PC-9 (cell line): ENCODE data around the gene GRM7. TPM values are rescaled to one million over a fixed set of nuclear protein-coding genes. Genes with fewer than 3 reads are reported as not detected.

Experiments used
- BruUV-seq: library from RNA; stranded (reverse); fragments of 400-500 nt; replicated peaks from 2 replicates; lab custom pipeline; 2021; lab: Mats Ljungman, UMichigan
- CTCF ChIA-PET: fragments of 300-600 bp; sonication (Branson Sonifier 250); formaldehyde crosslinking; loops from one replicate; lab custom pipeline; 2022; ENCODE audit warnings: antibody characterized with exemption; lab: Charles Lee
- POLR2A ChIA-PET: fragments of 300-600 bp; sonication (Branson Sonifier 250); formaldehyde crosslinking; loops from one replicate; lab custom pipeline; 2022; ENCODE audit warnings: antibody characterized with exemption; ENCODE audit not compliant: unreplicated experiment; lab: Charles Lee
- DNase-seq, 2 experiments: peaks; one replicate each; pipeline versions ENCODE4 v3.0.0 to v3.0.0-alpha.2; 2015 to 2022; ENCODE audit warnings: mixed read lengths in 1 of 2
- H2AFZ ChIP-seq: fragments of 200-600 bp; sonication (generic); 2 replicates; pipeline ENCODE4 v1.8.1; 2017; ENCODE audit warnings: antibody characterized with exemption
- H3F3A ChIP-seq: fragments of 200-600 bp; sonication (generic); 2 replicates; pipeline ENCODE4 v1.8.1; 2017; ENCODE audit warnings: antibody characterized with exemption, mild to moderate bottlenecking, low read depth; ENCODE audit not compliant: insufficient read depth
- H3K27ac ChIP-seq: fragments of 200-600 bp; sonication (generic); 2 replicates; pipeline ENCODE4 v1.6.1; 2016; ENCODE audit warnings: mixed run types
- H3K27me3 ChIP-seq: fragments of 200-600 bp; sonication (generic); 2 replicates; pipeline ENCODE4 v1.6.1; 2016; ENCODE audit warnings: low read depth, mixed run types; ENCODE audit not compliant: insufficient read depth
- H3K36me3 ChIP-seq: fragments of 200-600 bp; sonication (generic); 2 replicates; pipeline ENCODE4 v1.6.1; 2016; ENCODE audit warnings: low read depth, mixed run types
- H3K4me1 ChIP-seq: fragments of 200-600 bp; sonication (generic); replicated peaks from 2 replicates; pipeline ENCODE4 v1.6.1; 2016; ENCODE audit warnings: mixed run types; ENCODE audit not compliant: insufficient read depth
- H3K4me2 ChIP-seq: fragments of 200-600 bp; sonication (generic); 2 replicates; pipeline ENCODE4 v1.6.1; 2017; ENCODE audit warnings: mixed run types
- H3K4me3 ChIP-seq: fragments of 200-600 bp; sonication (generic); 2 replicates; pipeline ENCODE4 v1.6.1; 2016; ENCODE audit warnings: mixed run types
- H3K79me2 ChIP-seq: fragments of 200-600 bp; sonication (generic); 2 replicates; pipeline ENCODE4 v1.6.1; 2017; ENCODE audit warnings: low read depth, mixed run types
- H3K9me2 ChIP-seq: fragments of 200-600 bp; sonication (generic); 2 replicates; pipeline ENCODE4 v1.8.1; 2017; ENCODE audit warnings: mild to moderate bottlenecking; ENCODE audit not compliant: insufficient read depth
- H3K9me3 ChIP-seq: fragments of 200-600 bp; sonication (generic); 2 replicates; pipeline ENCODE4 v1.8.1; 2016; ENCODE audit warnings: low read depth; ENCODE audit not compliant: insufficient read depth
- H4K20me1 ChIP-seq: fragments of 200-600 bp; sonication (generic); 2 replicates; pipeline ENCODE4 v1.8.1; 2017; ENCODE audit not compliant: insufficient read depth
- CTCF ChIP-seq: fragments of 200-600 bp; sonication (generic); conservative IDR thresholded peaks from 2 replicates; pipeline ENCODE4 v1.6.1; 2017; ENCODE audit warnings: mixed run types, antibody characterized with exemption, mild to moderate bottlenecking, moderate library complexity
- EZH2 ChIP-seq: fragments of 200-600 bp; sonication (generic); IDR thresholded peaks from 2 replicates; pipeline ENCODE4 v1.8.0; 2017; ENCODE audit warnings: antibody characterized with exemption, low read depth
- intact Hi-C: fragments of 100-400 bp; cut with micrococcal nuclease; formaldehyde crosslinking; loops from one replicate; pipeline ENCODE4 v1.10.0; 2022; ENCODE audit not compliant: unreplicated experiment
- total RNA-seq: library from RNA; stranded (reverse); gene quantifications from 2 replicates; pipeline ENCODE4 v1.2.3, GENCODE V29; 2021

The GRM7 gene
- total RNA-seq, 1 experiment from 2014 or later: not detected

- CTCF ChIA-PET: no interaction called here
These were observed 245.7 kb downstream of the GRM7 start for GRCh38 chr3:7106635-7107034.

GRCh38 chr3:7112523-7113056, 251.7 kb downstream of the GRM7 start:
- DNase-seq: no peak

More at GRCh38 chr3:7106635-7107034, 245.7 kb downstream of the GRM7 start:
- Histone ChIP-seq H4K20me1 (no peaks in the 10 kb centered on the region), H3K27ac (no peak overlapping the region), H3K9me2 (no peaks in the 10 kb centered on the region), H3K9me3 (no peaks in the 10 kb centered on the region), H3K36me3 (no peaks in the 10 kb centered on the region), H3K4me2 (no peak overlapping the region), H3K79me2 (no peaks in the 10 kb centered on the region), H2AFZ (no peak overlapping the region), H3K4me3 (no peak overlapping the region), H3K27me3 (no peaks in the 10 kb centered on the region), H3F3A (no peaks in the 10 kb centered on the region), H3K4me1 (no peaks in the 10 kb centered on the region)
- intact Hi-C loops: no loop called here
- no TSS peak for BruUV-seq
- TF ChIP-seq CTCF (no peak), EZH2 (no peak)
- POLR2A ChIA-PET: no interaction called here
- no peak for DNase-seq

GRCh38 chr3:7144697-7145308, 283.9 kb downstream of the GRM7 start:
- TF ChIP-seq CTCF (peak; percentile 71), EZH2 (no peak)
- CTCF ChIA-PET: no interaction called here

More at GRCh38 chr3:7112523-7113056, 251.7 kb downstream of the GRM7 start:
- ChIA-PET POLR2A (no interaction called here), CTCF (no interaction called here)
- Histone ChIP-seq H3F3A (no peaks in the 10 kb centered on the region), H3K27me3 (no peaks in the 10 kb centered on the region), H3K27ac (no peak overlapping the region), H3K9me2 (no peaks in the 10 kb centered on the region), H4K20me1 (no peaks in the 10 kb centered on the region), H3K9me3 (no peaks in the 10 kb centered on the region), H3K4me1 (no peaks in the 10 kb centered on the region), H3K36me3 (no peaks in the 10 kb centered on the region), H2AFZ (no peak overlapping the region), H3K4me2 (no peak overlapping the region), H3K79me2 (no peaks in the 10 kb centered on the region), H3K4me3 (no peak overlapping the region)
- TF ChIP-seq CTCF: no peak
- no peak for TF ChIP-seq EZH2
- no TSS peak for BruUV-seq
- intact Hi-C loops: no loop called here

More at GRCh38 chr3:7144697-7145308, 283.9 kb downstream of the GRM7 start:
- Histone ChIP-seq H3K4me3 (no peak overlapping the region), H3K4me1 (no peaks in the 10 kb centered on the region), H3K4me2 (no peak overlapping the region), H4K20me1 (no peaks in the 10 kb centered on the region), H3K36me3 (no peaks in the 10 kb centered on the region), H2AFZ (no peak overlapping the region), H3K9me2 (no peaks in the 10 kb centered on the region), H3F3A (no peaks in the 10 kb centered on the region), H3K27ac (no peak overlapping the region), H3K27me3 (0 out of 2 replicates have a peak, but pooled peaks cover 4% of the 10 kb centered on the region), H3K9me3 (no peaks in the 10 kb centered on the region), H3K79me2 (no peaks in the 10 kb centered on the region)
- intact Hi-C loops: loop anchor here (5.0 kb wide), 1 partner anchor 1913 kb away; no protein-coding TSS in a partner anchor
- no TSS peak for BruUV-seq
- POLR2A ChIA-PET: no interaction called here
- DNase-seq: no peak
